ENCODE data around the gene KRAS. TPM values are rescaled to one million over a fixed set of nuclear protein-coding genes. Genes with fewer than 3 reads are reported as not detected.
A peak's percentile ranks its signal among the peaks of the same experiment; 100 is the strongest.

The KRAS gene
- total and polyA plus RNA-seq, 8 donors: 28.6 to 33.2 (median 30.5) TPM

GRCh38 chr12:25256826-25257225 is 6.1 kb upstream of the KRAS start:
- Histone ChIP-seq H3K27ac (no peak overlapping the region), H3K4me3 (no peak overlapping the region), H3K36me3 (no peaks in the 10 kb centered on the region), H3K9me3 (no peaks in the 10 kb centered on the region), H3K4me1 (no peaks in the 10 kb centered on the region), H3K27me3 (no peaks in the 10 kb centered on the region)
- TF ChIP-seq, protein P1, sequence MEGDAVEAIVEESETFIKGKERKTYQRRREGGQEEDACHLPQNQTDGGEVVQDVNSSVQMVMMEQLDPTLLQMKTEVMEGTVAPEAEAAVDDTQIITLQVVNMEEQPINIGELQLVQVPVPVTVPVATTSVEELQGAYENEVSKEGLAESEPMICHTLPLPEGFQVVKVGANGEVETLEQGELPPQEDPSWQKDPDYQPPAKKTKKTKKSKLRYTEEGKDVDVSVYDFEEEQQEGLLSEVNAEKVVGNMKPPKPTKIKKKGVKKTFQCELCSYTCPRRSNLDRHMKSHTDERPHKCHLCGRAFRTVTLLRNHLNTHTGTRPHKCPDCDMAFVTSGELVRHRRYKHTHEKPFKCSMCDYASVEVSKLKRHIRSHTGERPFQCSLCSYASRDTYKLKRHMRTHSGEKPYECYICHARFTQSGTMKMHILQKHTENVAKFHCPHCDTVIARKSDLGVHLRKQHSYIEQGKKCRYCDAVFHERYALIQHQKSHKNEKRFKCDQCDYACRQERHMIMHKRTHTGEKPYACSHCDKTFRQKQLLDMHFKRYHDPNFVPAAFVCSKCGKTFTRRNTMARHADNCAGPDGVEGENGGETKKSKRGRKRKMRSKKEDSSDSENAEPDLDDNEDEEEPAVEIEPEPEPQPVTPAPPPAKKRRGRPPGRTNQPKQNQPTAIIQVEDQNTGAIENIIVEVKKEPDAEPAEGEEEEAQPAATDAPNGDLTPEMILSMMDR (IDR thresholded peaks at IDR 0.05): no peak
- intact Hi-C loops (cut with DNase I): no loop called here
- ATAC-seq: peak; percentile 79
- DNase-seq: peak in 1 of 4 donors; percentile 28

DNA sequence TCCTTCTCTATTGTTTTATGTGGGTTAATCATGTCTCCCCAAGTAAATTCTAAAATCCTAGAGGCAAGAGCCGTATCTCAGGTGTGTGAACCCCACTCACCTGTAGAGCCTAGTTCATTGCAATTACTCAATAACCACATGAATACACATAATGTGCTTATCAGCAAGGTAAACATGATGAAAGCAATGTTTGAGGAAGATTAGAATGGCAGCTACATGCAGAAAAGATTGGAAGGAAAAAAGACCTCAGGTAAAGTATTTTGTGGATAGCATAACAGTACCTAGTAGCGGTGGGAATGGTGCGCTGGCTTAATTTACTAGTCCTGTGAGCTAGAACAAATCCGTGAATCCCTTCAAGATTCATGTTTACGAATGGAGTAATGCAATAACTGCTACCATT is 5.3 kb upstream of the KRAS start:
- no peaks in the 10 kb centered on the region for H3K9me3 ChIP-seq
- DNase-seq: no peak
- intact Hi-C loops (cut with DNase I): no loop called here
- no peak overlapping the region for H3K4me3 ChIP-seq
- no peaks in the 10 kb centered on the region for H3K27me3 ChIP-seq
- ATAC-seq: peak; percentile 44
- TF ChIP-seq, protein P1 (IDR thresholded peaks at IDR 0.05): no peak
- H3K27ac ChIP-seq: no peak overlapping the region
- no peaks in the 10 kb centered on the region for H3K36me3 ChIP-seq
- H3K4me1 ChIP-seq: peaks cover 0 to 5% of the 10 kb centered on the region in 2 donors

DNA sequence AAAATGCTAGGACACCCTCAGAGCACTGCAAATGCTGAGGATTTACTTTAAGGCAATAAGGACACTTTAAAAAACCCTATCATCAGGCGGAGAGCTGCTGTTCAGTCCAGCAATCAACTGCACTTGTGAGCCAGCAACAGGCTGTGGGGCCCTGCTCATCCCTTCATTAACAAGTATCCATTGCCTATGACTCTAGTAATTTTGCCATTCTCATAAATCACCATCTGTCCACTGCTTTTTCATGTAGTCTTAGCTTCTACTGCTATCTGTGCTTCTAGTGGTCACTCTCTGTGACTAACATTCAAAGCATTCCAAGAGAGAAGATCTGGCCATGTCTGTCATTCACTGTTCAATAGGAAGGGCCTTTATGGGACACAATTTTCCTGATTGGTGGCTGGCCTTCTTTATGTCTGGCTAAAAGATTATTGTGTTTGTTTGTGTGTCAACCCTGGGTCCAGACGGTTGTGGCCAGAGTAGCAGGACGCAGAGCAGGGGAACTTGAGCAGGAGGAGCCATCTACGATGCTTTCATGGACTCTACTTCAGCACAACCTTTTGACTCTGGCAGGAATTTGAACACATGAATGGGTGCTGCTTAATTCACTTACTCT is 3.6 kb upstream of the KRAS start:
- no peak overlapping the region for H3K4me3 ChIP-seq
- intact Hi-C loops (cut with DNase I): no loop called here
- TF ChIP-seq, protein P1 (IDR thresholded peaks at IDR 0.05): no peak
- DNase-seq (no peak), ATAC-seq (no peak)
- no peaks in the 10 kb centered on the region for H3K9me3 ChIP-seq
- H3K27ac ChIP-seq: no peak overlapping the region
- no peaks in the 10 kb centered on the region for H3K27me3 ChIP-seq
- H3K4me1 ChIP-seq: peaks cover 0 to 11% of the 10 kb centered on the region in 2 donors
- no peaks in the 10 kb centered on the region for H3K36me3 ChIP-seq

DNA sequence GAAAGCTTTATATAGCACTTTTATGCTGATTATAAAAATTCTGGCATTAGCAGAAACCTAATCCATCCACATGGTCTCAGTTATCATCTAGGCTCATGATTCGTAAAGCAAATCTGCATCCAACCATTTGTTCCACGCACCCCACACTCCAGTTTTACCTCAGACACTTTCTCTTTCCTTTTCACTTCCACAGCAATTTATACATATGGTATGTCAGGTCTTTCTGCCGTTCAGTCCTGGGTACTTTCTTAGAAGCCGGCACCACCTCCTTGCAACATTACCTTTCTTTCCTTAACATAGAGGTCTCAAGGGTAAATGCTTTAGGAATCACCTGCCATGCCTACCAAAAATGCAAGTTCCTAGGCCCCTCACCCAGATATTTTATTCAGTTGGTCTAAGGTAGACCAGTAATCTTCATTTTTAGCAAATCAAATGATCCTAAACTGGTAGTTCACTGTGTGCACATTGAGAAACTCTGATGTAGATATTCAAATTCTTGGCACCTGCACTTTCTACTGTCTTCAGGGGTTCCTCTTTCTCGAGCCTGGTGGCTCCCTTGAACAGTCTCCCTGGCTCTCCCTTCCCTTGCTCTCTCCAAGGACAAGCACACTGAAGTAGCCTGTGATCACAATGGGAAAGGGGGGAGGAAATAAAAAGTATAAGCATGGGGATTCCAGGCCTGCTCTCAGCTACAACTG is 2.8 kb upstream of the KRAS start:
- Histone ChIP-seq H3K36me3 (no peaks in the 10 kb centered on the region), H3K4me3 (no peak overlapping the region), H3K27ac (no peak overlapping the region), H3K4me1 (peaks cover 0 to 20% of the 10 kb centered on the region in 2 donors), H3K9me3 (no peaks in the 10 kb centered on the region), H3K27me3 (no peaks in the 10 kb centered on the region)
- DNase-seq (no peak), ATAC-seq (no peak)
- intact Hi-C loops (cut with DNase I): no loop called here
- TF ChIP-seq, protein P1 (IDR thresholded peaks at IDR 0.05): no peak

- peaks cover 0 to 24% of the 10 kb centered on the region in 2 donors for H3K4me1 ChIP-seq
- intact Hi-C loops (cut with DNase I): no loop called here
- ATAC-seq: no peak
Measured at GRCh38 chr12:25252946-25253345, 2.2 kb upstream of the KRAS start.

More at GRCh38 chr12:25252946-25253345, 2.2 kb upstream of the KRAS start:
- Histone ChIP-seq H3K36me3 (no peaks in the 10 kb centered on the region), H3K27ac (no peak overlapping the region), H3K4me3 (no peak overlapping the region), H3K9me3 (no peaks in the 10 kb centered on the region), H3K27me3 (no peaks in the 10 kb centered on the region)
- TF ChIP-seq, protein P1 (IDR thresholded peaks at IDR 0.05): no peak
- no peak for DNase-seq

Data from left lung (tissue), 10 donors.